Omental fat pad (tissue), 4 donors: ENCODE measurements around the gene KSR2. TPM values are rescaled to one million over a fixed set of nuclear protein-coding genes. Genes with fewer than 3 reads are reported as not detected.

Experiments used
- ATAC-seq: fragments of 150-250 bp; one replicate; pipeline ENCODE4 v1.9.1; 2016; ENCODE audit warnings: mild to moderate bottlenecking, moderate library complexity; ENCODE audit not compliant: low FRiP score
- DNase-seq: peaks from one replicate; pipeline ENCODE4 v3.0.0-alpha.2; 2019; ENCODE audit warnings: low spot score
- total RNA-seq, 4 donors: library from RNA; depleted of rRNA; stranded (reverse); fragments of >200 nt; gene quantifications; one replicate each; pipeline ENCODE4 v1.1.0, GENCODE V29; 2016
- TF ChIP-seq, protein P1 (sequence below), 3 donors: fragments of 450-650 bp; IDR thresholded peaks; one replicate each; pipeline ENCODE4 v1.5.1; 2016 to 2017; ENCODE audit warnings: antibody characterized with exemption in 3 of 3, mild to moderate bottlenecking in 3 of 3, moderate library complexity in 2 of 3

The KSR2 gene
- total RNA-seq, 4 donors from 2014 or later: under 0.01 to 0.16 (median under 0.01) TPM; not detected in 1

DNA sequence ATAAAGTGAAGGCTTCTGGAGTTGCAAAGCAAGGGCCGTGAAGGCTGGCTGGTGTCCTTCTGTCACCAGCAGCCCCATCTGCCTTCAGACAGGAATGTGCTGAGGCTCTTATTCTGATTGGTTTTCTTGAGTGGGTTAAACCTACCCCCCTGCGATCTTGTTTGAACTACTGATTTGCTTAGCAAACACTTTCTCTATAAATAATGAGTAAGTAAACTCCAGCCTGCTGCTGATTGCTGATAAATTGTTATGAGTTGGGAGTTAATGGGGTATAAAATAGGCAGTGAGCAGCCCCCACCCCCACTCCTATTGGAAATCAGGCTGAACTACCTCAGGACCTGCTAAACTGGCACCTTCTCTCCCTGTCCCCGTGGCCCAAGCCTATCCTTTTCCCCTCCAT is 461.2 kb downstream of the KSR2 start:
- ATAC-seq (no peak), DNase-seq (no peak)
- TF ChIP-seq, protein P1, sequence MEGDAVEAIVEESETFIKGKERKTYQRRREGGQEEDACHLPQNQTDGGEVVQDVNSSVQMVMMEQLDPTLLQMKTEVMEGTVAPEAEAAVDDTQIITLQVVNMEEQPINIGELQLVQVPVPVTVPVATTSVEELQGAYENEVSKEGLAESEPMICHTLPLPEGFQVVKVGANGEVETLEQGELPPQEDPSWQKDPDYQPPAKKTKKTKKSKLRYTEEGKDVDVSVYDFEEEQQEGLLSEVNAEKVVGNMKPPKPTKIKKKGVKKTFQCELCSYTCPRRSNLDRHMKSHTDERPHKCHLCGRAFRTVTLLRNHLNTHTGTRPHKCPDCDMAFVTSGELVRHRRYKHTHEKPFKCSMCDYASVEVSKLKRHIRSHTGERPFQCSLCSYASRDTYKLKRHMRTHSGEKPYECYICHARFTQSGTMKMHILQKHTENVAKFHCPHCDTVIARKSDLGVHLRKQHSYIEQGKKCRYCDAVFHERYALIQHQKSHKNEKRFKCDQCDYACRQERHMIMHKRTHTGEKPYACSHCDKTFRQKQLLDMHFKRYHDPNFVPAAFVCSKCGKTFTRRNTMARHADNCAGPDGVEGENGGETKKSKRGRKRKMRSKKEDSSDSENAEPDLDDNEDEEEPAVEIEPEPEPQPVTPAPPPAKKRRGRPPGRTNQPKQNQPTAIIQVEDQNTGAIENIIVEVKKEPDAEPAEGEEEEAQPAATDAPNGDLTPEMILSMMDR (IDR thresholded peaks at IDR 0.05): no peak

DNA sequence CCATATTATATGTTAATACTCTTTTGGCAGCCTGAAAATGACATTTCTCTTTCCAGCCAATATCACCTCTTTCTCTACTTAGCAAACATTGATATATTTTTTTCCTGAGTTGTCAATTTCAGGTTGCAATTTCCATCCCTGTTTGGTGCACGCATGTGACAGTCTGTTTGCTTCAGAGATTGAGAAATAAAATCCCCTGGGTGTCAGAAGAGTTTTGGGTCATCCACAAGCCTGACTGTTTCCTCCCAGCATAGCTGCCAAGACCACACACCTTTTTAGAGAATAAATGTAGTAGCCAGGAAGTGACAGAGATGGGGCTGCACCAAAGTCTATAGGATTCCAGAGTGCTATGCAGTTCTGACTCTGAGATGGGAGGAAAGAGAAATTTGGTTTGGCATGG is 462.5 kb downstream of the KSR2 start:
- no peak for DNase-seq
- TF ChIP-seq, protein P1 (IDR thresholded peaks at IDR 0.05): no peak
- ATAC-seq: no peak

DNA sequence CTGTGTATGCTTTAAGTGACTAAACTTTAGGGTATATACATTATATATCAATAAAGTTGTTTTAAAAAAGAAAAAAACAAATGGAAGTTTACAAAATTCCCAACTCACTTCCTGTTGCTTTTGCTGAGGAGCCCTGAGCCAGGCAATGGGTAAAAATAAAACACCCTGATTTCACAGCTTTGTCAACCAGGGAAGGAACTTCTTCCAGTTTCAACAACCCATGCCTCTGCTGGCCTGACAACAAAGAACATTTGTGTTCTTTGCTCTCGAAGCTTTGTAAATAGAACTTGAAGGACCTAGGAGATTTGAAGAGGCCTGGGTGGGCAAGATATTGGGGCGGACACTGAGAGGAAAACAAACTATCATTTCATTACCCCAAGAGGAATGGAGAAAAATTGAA is 466.2 kb downstream of the KSR2 start:
- ATAC-seq (no peak), DNase-seq (no peak)
- TF ChIP-seq, protein P1 (IDR thresholded peaks at IDR 0.05): no peak

DNA sequence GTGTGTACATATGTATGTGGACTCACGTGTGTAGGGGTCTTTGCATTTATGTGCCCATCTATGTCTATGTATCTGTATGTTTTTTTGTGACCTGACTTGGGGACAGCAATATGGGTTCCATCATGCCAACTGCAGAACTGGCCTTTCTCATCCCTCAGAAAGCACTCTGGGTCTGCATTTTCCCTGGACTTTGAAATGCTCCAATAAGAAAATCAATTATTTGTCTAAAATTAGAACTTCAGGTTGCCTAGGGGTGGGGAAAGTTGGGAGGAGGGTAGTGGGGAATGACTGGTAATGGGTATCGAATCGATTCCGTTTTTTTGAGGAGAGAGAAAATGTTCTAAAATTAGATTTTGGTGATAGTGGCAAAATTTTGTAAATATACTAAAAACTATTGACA is 466.6 kb downstream of the KSR2 start:
- TF ChIP-seq, protein P1 (IDR thresholded peaks at IDR 0.05): no peak
- DNase-seq (no peak), ATAC-seq (no peak)

DNA sequence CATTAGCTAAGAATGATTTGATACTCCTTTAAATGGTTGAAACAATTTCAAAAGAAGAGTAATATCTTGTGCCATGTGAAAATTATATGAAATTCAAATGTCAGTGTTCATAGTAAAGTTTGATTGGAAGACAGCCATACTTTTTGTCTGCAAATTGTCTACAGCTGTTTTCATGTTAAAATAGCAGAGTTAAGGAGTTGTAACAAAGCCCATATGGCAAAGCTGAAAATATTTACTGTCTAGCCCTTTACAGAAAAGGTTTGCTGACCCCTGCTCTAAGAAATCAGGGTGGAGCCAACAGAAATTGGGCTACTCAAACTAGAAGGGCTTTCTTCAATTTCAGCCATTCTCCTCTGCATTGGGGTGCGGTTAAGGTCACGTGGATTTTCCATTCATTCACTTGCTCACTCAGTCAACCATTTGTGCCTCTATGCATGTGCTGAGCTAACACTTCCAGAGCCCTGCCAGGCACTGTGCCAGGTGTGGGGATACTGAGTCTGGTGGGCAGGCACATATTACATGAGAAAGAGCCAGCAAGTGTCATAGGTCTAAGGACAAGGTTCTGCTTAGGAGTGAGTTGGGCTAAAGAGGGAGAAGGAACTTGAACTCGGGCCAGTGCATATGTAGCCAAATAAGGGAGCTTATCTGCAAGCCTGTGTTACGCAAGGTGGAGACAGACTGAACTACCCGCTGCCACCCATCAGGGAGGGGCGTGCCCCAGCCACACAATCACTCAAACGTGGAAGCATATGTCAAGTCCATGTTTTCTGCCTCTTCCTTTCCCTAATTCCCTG is 467.5 kb downstream of the KSR2 start:
- no peak for ATAC-seq
- no peak for DNase-seq
- TF ChIP-seq, protein P1 (IDR thresholded peaks at IDR 0.05): no peak

DNA sequence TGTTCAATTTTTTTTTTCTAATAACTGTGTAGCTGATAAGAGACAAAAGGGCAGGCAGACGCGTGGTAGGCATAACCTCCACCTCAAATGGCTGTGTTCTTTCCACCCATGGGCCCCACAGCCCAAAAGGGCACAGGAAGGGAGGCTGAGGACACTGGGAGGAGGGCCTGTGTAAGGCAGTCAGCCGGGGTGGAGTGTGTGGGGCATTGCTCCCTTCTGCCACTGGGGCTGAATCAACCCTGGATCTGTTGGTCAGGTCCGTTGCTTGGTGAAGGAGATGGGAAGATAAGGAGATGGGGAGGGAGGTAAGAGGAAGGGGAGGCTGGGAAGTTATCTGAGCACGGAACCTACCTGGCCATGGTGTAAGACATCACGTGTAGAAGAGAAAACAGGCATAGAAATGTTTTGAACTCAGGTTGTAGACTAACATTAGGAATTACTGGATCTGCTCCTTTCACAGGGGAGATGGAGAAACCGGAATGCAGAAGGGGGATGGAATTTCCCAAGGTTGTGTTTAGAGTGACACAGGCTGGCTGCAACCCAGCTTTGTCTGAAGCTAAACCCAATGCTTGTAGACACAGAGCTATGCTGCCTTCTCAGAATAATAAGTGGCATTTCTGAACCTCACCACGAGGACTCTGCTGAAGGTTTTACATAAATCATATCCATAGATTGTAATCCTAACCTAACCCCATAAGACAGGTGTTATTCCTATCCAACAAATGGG is 468.9 kb downstream of the KSR2 start:
- DNase-seq (no peak), ATAC-seq (no peak)
- TF ChIP-seq, protein P1 (IDR thresholded peaks at IDR 0.05): no peak
